ENCODE measurements around the gene FRMD3. TPM values are rescaled to one million over a fixed set of nuclear protein-coding genes. Genes with fewer than 3 reads are reported as not detected.

FRMD3 gene
- total RNA-seq, 8 experiments from 2014 or later, result 1.3 to 34.4 (median 4.0) TPM

GRCh38 chr9:83466351-83466750, 71.8 kb downstream of the FRMD3 start:
- in situ Hi-C loops (cut with MboI; ENCODE audit: low pct_unique_long_range_greater_than_20kb in 2 of 9, low sequenced_read_pairs in 9 of 9, unreplicated experiment in 9 of 9), result loop anchor here in 1 of 9 experiments (25.0 kb wide), 1 partner anchor 104 kb away; no protein-coding TSS in a partner anchor
- WGBS, 10 experiments, result 80 to 93% (median 84%) methylated on average over 1 to 6 of the region's 6 CpGs; no CpG with 5 or more reads in 2 of the 10 experiments
- no peaks in the 10 kb centered on the region for H3K4me1 ChIP-seq (replicated peaks in 1 of 2)
- H3K27ac ChIP-seq, result no peak overlapping the region
- no peak overlapping the region for H3K4me3 ChIP-seq
- ATAC-seq (replicated peaks in 6 of 8), result no peak

GRCh38 chr9:83459830-83460229, 78.4 kb downstream of the FRMD3 start:
- WGBS, 10 experiments, result 40 to 100% (median 90%) methylated on average over 1 to 4 of the region's 4 CpGs; no CpG with 5 or more reads in 4 of the 10 experiments
- H3K4me3 ChIP-seq, result no peak overlapping the region
- ATAC-seq (replicated peaks in 6 of 8), result no peak
- H3K27ac ChIP-seq, result no peak overlapping the region
- in situ Hi-C loops (cut with MboI; ENCODE audit: low pct_unique_long_range_greater_than_20kb in 2 of 9, low sequenced_read_pairs in 9 of 9, unreplicated experiment in 9 of 9), result loop anchor here in 1 of 9 experiments (25.0 kb wide), 1 partner anchor 98 kb away; no protein-coding TSS in a partner anchor
- H3K4me1 ChIP-seq (replicated peaks in 1 of 2), result no peaks in the 10 kb centered on the region

DNA sequence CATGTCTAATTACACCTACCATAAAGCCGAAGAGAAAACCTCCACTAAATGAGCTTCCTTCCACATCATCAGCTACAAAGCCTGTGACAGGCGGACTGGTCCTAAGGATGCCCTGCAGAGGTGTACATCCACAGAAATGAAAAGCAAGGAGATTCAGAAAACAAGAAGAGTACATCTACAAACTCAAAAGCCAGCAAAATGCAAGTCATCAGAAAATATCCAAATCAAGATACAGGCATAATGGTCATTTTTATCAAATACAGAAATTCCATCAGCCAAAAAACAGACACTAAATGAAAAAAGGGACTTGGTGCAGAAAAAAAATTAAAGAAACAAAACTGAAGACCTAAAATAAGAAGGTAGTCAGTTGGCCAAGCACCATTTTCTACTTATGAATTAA, 79.7 kb downstream of the FRMD3 start:
- no peaks in the 10 kb centered on the region for H3K4me1 ChIP-seq (replicated peaks in 1 of 2)
- H3K27ac ChIP-seq, result no peak overlapping the region
- WGBS, 10 experiments, result 63 to 100% (median 94%) methylated on average over 1 to 2 of the region's 2 CpGs; no CpG with 5 or more reads in 2 of the 10 experiments
- no peak overlapping the region for H3K4me3 ChIP-seq
- ATAC-seq (replicated peaks in 6 of 8), result no peak
- in situ Hi-C loops (cut with MboI; ENCODE audit: low pct_unique_long_range_greater_than_20kb in 2 of 9, low sequenced_read_pairs in 9 of 9, unreplicated experiment in 9 of 9), result loop anchor here in 1 of 9 experiments (25.0 kb wide), 1 partner anchor 96 kb away; no protein-coding TSS in a partner anchor

DNA sequence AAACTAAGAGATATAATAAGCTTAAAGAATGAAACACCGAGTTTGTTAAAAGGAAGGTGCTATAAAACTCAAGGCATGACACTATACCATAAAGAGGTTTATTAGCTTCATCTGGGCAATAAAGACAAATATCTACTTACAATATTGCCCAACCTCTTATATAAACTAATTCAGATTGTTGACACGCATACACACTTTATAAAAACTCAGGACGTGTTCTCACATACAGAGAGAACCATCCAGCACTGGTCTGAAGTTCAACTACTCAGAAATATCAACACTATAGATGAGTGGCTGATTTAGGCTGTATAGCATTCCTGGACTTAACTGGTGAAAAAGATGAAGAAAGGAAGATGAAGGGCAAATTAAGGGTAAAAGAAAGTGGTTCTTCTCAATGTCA, 81.2 kb downstream of the FRMD3 start:
- ATAC-seq (replicated peaks in 6 of 8), result no peak
- WGBS, 10 experiments, result 27 to 100% (median 74%) methylated on average over 1 to 3 of the region's 3 CpGs; no CpG with 5 or more reads in 2 of the 10 experiments
- Histone ChIP-seq H3K27ac (no peak overlapping the region), H3K4me1 (replicated peaks in 1 of 2) (no peaks in the 10 kb centered on the region), H3K4me3 (no peak overlapping the region)
- in situ Hi-C loops (cut with MboI; ENCODE audit: low pct_unique_long_range_greater_than_20kb in 2 of 9, low sequenced_read_pairs in 9 of 9, unreplicated experiment in 9 of 9), result loop anchor here in 1 of 9 experiments (25.0 kb wide), 1 partner anchor 95 kb away; no protein-coding TSS in a partner anchor

- 50 to 100% (median 88%) methylated on average over 1 to 2 of the region's 2 CpGs; no CpG with 5 or more reads in 1 of the 10 experiments for WGBS, 10 experiments
- Histone ChIP-seq H3K4me3 (no peak overlapping the region), H3K27ac (no peak overlapping the region), H3K4me1 (replicated peaks in 1 of 2) (no peaks in the 10 kb centered on the region)
- no peak for ATAC-seq (replicated peaks in 6 of 8)
- in situ Hi-C loops (cut with MboI; ENCODE audit: low pct_unique_long_range_greater_than_20kb in 2 of 9, low sequenced_read_pairs in 9 of 9, unreplicated experiment in 9 of 9), result loop anchor here in 1 of 9 experiments (25.0 kb wide), 1 partner anchor 94 kb away; no protein-coding TSS in a partner anchor
Measured at GRCh38 chr9:83456226-83456625, 82.0 kb downstream of the FRMD3 start.

DNA sequence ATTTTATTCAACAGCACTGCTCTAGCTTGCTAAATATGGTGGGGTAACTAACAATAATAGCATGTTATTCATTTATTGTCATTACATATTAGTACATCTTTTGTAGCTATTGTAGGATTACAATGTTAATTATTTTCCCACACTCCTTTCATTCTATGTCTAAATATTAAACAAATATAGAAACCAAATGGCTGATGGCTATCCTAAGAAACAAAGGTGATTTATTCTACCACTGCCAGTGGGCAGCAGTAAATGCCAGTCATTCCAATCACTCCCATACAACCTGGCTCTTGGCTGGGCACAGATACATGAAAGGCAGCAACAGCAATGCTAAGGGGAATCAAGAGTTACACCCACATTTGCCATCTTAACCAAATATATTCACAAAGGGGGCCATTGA, 84.1 kb downstream of the FRMD3 start:
- Histone ChIP-seq H3K4me3 (no peak overlapping the region), H3K27ac (no peak overlapping the region), H3K4me1 (replicated peaks in 1 of 2) (no peaks in the 10 kb centered on the region)
- no peak for ATAC-seq (replicated peaks in 6 of 8)
- in situ Hi-C loops (cut with MboI; ENCODE audit: low pct_unique_long_range_greater_than_20kb in 2 of 9, low sequenced_read_pairs in 9 of 9, unreplicated experiment in 9 of 9), result loop anchor here in 1 of 9 experiments (25.0 kb wide), 1 partner anchor 92 kb away; no protein-coding TSS in a partner anchor

- Histone ChIP-seq H3K4me1 (replicated peaks in 1 of 2) (no peaks in the 10 kb centered on the region), H3K4me3 (no peak overlapping the region), H3K27ac (no peak overlapping the region)
- no peak for ATAC-seq (replicated peaks in 6 of 8)
- WGBS, 10 experiments, result 60 to 100% (median 85%) methylated on average over 1 to 4 of the region's 4 CpGs; no CpG with 5 or more reads in 2 of the 10 experiments
- in situ Hi-C loops (cut with MboI; ENCODE audit: low pct_unique_long_range_greater_than_20kb in 2 of 9, low sequenced_read_pairs in 9 of 9, unreplicated experiment in 9 of 9), result loop anchor here in 1 of 9 experiments (25.0 kb wide), 1 partner anchor 89 kb away; no protein-coding TSS in a partner anchor
Measured at GRCh38 chr9:83451308-83451707, 86.9 kb downstream of the FRMD3 start.

GRCh38 chr9:83449983-83450382, 88.2 kb downstream of the FRMD3 start:
- Histone ChIP-seq H3K4me3 (no peak overlapping the region), H3K27ac (no peak overlapping the region), H3K4me1 (replicated peaks in 1 of 2) (no peaks in the 10 kb centered on the region)
- in situ Hi-C loops (cut with MboI; ENCODE audit: low pct_unique_long_range_greater_than_20kb in 2 of 9, low sequenced_read_pairs in 9 of 9, unreplicated experiment in 9 of 9), result loop anchor here in 1 of 9 experiments (25.0 kb wide), 1 partner anchor 88 kb away; no protein-coding TSS in a partner anchor
- 44 to 92% (median 84%) methylated on average over 1 to 6 of the region's 6 CpGs; no CpG with 5 or more reads in 2 of the 10 experiments for WGBS, 10 experiments
- ATAC-seq (replicated peaks in 6 of 8), result no peak

- Histone ChIP-seq H3K4me1 (replicated peaks in 1 of 2) (no peaks in the 10 kb centered on the region), H3K4me3 (no peak overlapping the region), H3K27ac (no peak overlapping the region)
- peak in 1 of 8 experiments; percentile 65 for ATAC-seq (replicated peaks in 6 of 8)
- in situ Hi-C loops (cut with MboI; ENCODE audit: low pct_unique_long_range_greater_than_20kb in 2 of 9, low sequenced_read_pairs in 9 of 9, unreplicated experiment in 9 of 9), result no loop called here
- WGBS, 10 experiments, result 50 to 100% (median 100%) methylated on average over 1 to 5 of the region's 5 CpGs; no CpG with 5 or more reads in 3 of the 10 experiments
Measured at GRCh38 chr9:83449166-83449565, 89.0 kb downstream of the FRMD3 start.

DNA sequence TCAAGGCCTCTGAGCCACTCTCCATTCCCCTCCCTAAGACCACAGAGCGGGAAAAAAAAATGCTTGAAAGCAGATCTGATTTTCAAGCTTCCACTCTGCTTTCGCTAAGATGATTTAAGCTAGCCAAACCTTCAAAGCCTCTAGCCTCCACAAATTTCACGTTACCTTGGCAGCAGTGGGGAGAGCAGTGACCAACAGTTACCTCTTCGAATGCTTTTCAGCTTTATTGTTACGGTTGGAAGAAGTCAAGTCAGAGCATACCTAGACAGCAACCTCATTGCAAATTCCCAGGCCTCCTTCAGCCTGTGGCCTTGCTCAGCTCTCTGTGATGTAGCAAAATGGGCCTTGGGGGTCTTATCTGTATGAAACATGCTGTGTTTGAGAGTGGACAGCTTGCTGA, 89.6 kb downstream of the FRMD3 start:
- in situ Hi-C loops (cut with MboI; ENCODE audit: low pct_unique_long_range_greater_than_20kb in 2 of 9, low sequenced_read_pairs in 9 of 9, unreplicated experiment in 9 of 9), result no loop called here
- H3K27ac ChIP-seq, result no peak overlapping the region
- ATAC-seq (replicated peaks in 6 of 8), result peak in 1 of 8 experiments; percentile 54
- H3K4me1 ChIP-seq (replicated peaks in 1 of 2), result no peaks in the 10 kb centered on the region
- no peak overlapping the region for H3K4me3 ChIP-seq
- WGBS, 10 experiments, result 81 to 100% (median 92%) methylated on average over 1 to 5 of the region's 5 CpGs; no CpG with 5 or more reads in 3 of the 10 experiments

DNA sequence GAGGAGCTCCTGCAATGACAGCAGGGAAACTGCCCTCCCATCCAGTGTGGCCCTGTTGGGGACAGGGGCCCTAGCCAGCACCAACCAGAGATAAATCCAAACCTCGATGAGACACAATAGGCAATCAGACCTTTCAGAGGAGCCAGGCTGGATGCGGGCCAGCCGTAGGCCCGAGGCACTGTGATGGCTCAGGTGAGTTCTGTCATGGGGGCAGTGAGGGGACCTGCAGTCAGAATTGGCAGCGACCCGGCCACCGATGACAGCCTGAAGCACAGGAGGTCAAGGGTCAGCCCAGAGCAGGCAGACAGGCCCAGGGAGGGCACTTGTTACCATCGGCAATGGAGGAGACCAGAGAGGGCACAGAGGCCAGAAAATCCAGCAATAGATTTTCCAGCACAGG, 90.8 kb downstream of the FRMD3 start:
- Histone ChIP-seq H3K4me1 (replicated peaks in 1 of 2) (no peaks in the 10 kb centered on the region), H3K27ac (no peak overlapping the region), H3K4me3 (no peak overlapping the region)
- WGBS, 10 experiments, result 23 to 100% (median 75%) methylated on average over 1 to 7 of the region's 8 CpGs; no CpG with 5 or more reads in 4 of the 10 experiments
- in situ Hi-C loops (cut with MboI; ENCODE audit: low pct_unique_long_range_greater_than_20kb in 2 of 9, low sequenced_read_pairs in 9 of 9, unreplicated experiment in 9 of 9), result no loop called here
- ATAC-seq (replicated peaks in 6 of 8), result no peak

- ATAC-seq (replicated peaks in 6 of 8), result no peak
- in situ Hi-C loops (cut with MboI; ENCODE audit: low pct_unique_long_range_greater_than_20kb in 2 of 9, low sequenced_read_pairs in 9 of 9, unreplicated experiment in 9 of 9), result no loop called here
- no peak overlapping the region for H3K27ac ChIP-seq
- WGBS, 10 experiments, result 60 to 100% (median 88%) methylated on average over 1 to 6 of the region's 6 CpGs; no CpG with 5 or more reads in 2 of the 10 experiments
- H3K4me1 ChIP-seq (replicated peaks in 1 of 2), result no peaks in the 10 kb centered on the region
- no peak overlapping the region for H3K4me3 ChIP-seq
Measured at GRCh38 chr9:83445703-83446265, 92.4 kb downstream of the FRMD3 start.

DNA sequence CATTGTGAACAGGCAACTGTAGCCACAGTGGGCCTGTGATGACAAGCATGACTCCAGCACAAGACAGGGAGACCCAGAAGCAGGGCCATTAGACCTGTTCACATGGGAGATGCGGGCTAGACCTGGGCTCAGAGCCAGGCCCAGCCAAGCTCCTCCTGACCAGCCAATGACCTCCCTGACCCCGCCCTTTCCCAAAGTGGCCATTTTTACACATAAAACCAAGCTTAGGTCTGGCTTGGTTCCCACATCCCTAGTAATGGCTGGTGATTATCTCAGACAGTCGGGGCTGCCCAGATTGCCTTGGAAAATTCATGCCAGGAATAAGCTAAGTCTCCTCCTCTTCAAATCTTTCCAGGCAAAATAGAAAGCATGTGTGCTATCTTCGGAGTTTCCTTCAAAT, 94.1 kb downstream of the FRMD3 start:
- peak in 2 of 8 experiments; percentile 77 to 88 for ATAC-seq (replicated peaks in 6 of 8)
- no peak overlapping the region for H3K27ac ChIP-seq
- in situ Hi-C loops (cut with MboI; ENCODE audit: low pct_unique_long_range_greater_than_20kb in 2 of 9, low sequenced_read_pairs in 9 of 9, unreplicated experiment in 9 of 9), result no loop called here
- no peaks in the 10 kb centered on the region for H3K4me1 ChIP-seq (replicated peaks in 1 of 2)
- no peak overlapping the region for H3K4me3 ChIP-seq
- WGBS, 10 experiments, result 0 to 100% (median 30%) methylated on average over 1 to 4 of the region's 4 CpGs; no CpG with 5 or more reads in 3 of the 10 experiments
